ENCODE data around the gene CHST12. TPM values are rescaled to one million over a fixed set of nuclear protein-coding genes. Genes with fewer than 3 reads are reported as not detected.

CHST12 gene
- total RNA-seq, 1 experiment from 2014 or later = 19.3 TPM

- H2BK20ac ChIP-seq (ENCODE audit: low read depth, low read length, poor library complexity, severe bottlenecking) = no peak overlapping the region
- peaks cover 6% of the 10 kb centered on the region for H3K79me1 ChIP-seq (ENCODE audit: insufficient read depth, low read depth, low read length, poor library complexity, severe bottlenecking)
- H4K20me1 ChIP-seq (ENCODE audit: control insufficient read depth, insufficient read depth, insufficient read length) = no peaks in the 10 kb centered on the region
- no peak overlapping the region for H3K14ac ChIP-seq (ENCODE audit: insufficient read depth, low read length)
- no peak overlapping the region for H2BK5ac ChIP-seq (ENCODE audit: insufficient read length, low read length)
- Mint-ChIP-seq H3K27ac (peak overlapping the region in 1 of 3 experiments; percentile 9; a peak in 1 of 7 replicates), H3K27me3 (ENCODE audit: low read depth) (peaks cover 1% of the 10 kb centered on the region; the same call in 1 of the 2 replicates), H3K36me3 (ENCODE audit: insufficient read depth in 1 of 3, low read depth in 3 of 3) (no peaks in the 10 kb centered on the region; a peak in 3 of 7 replicates), H3K9me3 (no peaks in the 10 kb centered on the region; a peak in 1 of 5 replicates), H3K4me1 (peaks cover 35 to 43% of the 10 kb centered on the region in 2 experiments), H3K4me3 (peak overlapping the region; percentile 74 to 83)
- H3K4me1 ChIP-seq (ENCODE audit: insufficient read depth, low read length) = no peaks in the 10 kb centered on the region
- no peak overlapping the region for H3K23ac ChIP-seq (ENCODE audit: insufficient read length, low read depth, low read length)
- no peak overlapping the region for H3K27ac ChIP-seq (ENCODE audit: insufficient read length, low read depth, low read length)
- WGBS (ENCODE audit: extremely low coverage, insufficient read length, low lambda C conversion rate) = 100% methylated on average over 3 of the region's 10 CpGs
- H3K9me3 ChIP-seq (ENCODE audit: control insufficient read depth, low read depth, low read length) = no peaks in the 10 kb centered on the region
- H3K27me3 ChIP-seq (ENCODE audit: insufficient read depth, low read length) = no peaks in the 10 kb centered on the region
- H2BK15ac ChIP-seq (ENCODE audit: low read depth, low read length) = no peak overlapping the region
- H3K4ac ChIP-seq (ENCODE audit: low read depth, low read length) = no peak overlapping the region
- peaks cover 11% of the 10 kb centered on the region for H3K23me2 ChIP-seq (ENCODE audit: insufficient read length, low read depth, low read length, poor library complexity, severe bottlenecking)
- DNase-seq = no peak
- no peak overlapping the region for H3K9ac ChIP-seq (ENCODE audit: extremely low read depth, insufficient read length, low read length)
- H4K5ac ChIP-seq (ENCODE audit: insufficient read length, low read depth, low read length) = no peak overlapping the region
- no peak overlapping the region for H2AFZ ChIP-seq (ENCODE audit: low read length)
- H4K91ac ChIP-seq (ENCODE audit: insufficient read length, low read depth, low read length) = no peak overlapping the region
- H2AK5ac ChIP-seq (ENCODE audit: insufficient read length, low read length) = no peak overlapping the region
- no peak overlapping the region for H3T11ph ChIP-seq (ENCODE audit: low read length)
- no peak overlapping the region for H2BK120ac ChIP-seq (ENCODE audit: low read depth, low read length, poor library complexity, severe bottlenecking)
- TF ChIP-seq, protein P1, sequence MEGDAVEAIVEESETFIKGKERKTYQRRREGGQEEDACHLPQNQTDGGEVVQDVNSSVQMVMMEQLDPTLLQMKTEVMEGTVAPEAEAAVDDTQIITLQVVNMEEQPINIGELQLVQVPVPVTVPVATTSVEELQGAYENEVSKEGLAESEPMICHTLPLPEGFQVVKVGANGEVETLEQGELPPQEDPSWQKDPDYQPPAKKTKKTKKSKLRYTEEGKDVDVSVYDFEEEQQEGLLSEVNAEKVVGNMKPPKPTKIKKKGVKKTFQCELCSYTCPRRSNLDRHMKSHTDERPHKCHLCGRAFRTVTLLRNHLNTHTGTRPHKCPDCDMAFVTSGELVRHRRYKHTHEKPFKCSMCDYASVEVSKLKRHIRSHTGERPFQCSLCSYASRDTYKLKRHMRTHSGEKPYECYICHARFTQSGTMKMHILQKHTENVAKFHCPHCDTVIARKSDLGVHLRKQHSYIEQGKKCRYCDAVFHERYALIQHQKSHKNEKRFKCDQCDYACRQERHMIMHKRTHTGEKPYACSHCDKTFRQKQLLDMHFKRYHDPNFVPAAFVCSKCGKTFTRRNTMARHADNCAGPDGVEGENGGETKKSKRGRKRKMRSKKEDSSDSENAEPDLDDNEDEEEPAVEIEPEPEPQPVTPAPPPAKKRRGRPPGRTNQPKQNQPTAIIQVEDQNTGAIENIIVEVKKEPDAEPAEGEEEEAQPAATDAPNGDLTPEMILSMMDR (conservative IDR thresholded peaks at IDR 0.05) = no peak
- H2BK12ac ChIP-seq (ENCODE audit: insufficient read length, low read depth, low read length) = no peak overlapping the region
- no peak overlapping the region for H3K18ac ChIP-seq (ENCODE audit: insufficient read length, low read depth, low read length)
- peaks cover 2% of the 10 kb centered on the region; the same call in 1 of the 2 replicates for H3K79me2 ChIP-seq (ENCODE audit: insufficient read depth, low read length)
- H3K4me2 ChIP-seq (ENCODE audit: insufficient read depth, insufficient read length, low read length) = no peak overlapping the region
- no peak overlapping the region for H4K8ac ChIP-seq (replicated peaks; ENCODE audit: insufficient read length, low read depth, low read length)
- H3K56ac ChIP-seq (ENCODE audit: insufficient read length, low read depth, low read length) = no peak overlapping the region
Measured at GRCh38 chr7:2405201-2405600, 1.8 kb downstream of the CHST12 start.

All from H9 (cell line).